Activated naive CD4-positive, alpha-beta T cell treated with anti-CD3 and anti-CD28 coated beads, Interleukin-2, amount 50 U/mL, for 24 hours (primary cell): ENCODE measurements around the gene MPV17L2.
"Not testable (repeated sequence)": the region's sequence is repeated elsewhere in the genome, so short reads cannot be mapped to it uniquely, and the experiment has no call there.

Experiments
- H3K27ac Mint-ChIP-seq: one replicate; pipeline ENCODE4 v1.8.0; 2021; ENCODE audit warnings: mild to moderate bottlenecking, mixed read lengths
- H3K27me3 Mint-ChIP-seq: one replicate; pipeline ENCODE4 v1.8.0; 2021; ENCODE audit warnings: mixed read lengths
- H3K36me3 Mint-ChIP-seq: one replicate; pipeline ENCODE4 v1.8.0; 2021; ENCODE audit warnings: mixed read lengths
- H3K4me1 Mint-ChIP-seq: one replicate; pipeline ENCODE4 v1.8.0; 2021; ENCODE audit warnings: mixed read lengths
- H3K4me3 Mint-ChIP-seq: one replicate; pipeline ENCODE4 v1.8.0; 2021; ENCODE audit warnings: mild to moderate bottlenecking, mixed read lengths
- H3K9me3 Mint-ChIP-seq: one replicate; pipeline ENCODE4 v1.8.0; 2021; ENCODE audit warnings: mixed read lengths

Gene MPV17L2

GRCh38 chr19:18157465-18158063 is 35.5 kb upstream of the MPV17L2 start:
- H3K27ac Mint-ChIP-seq, result no peak overlapping the region

GRCh38 chr19:18158467-18158866 is 34.6 kb upstream of the MPV17L2 start:
- peaks cover 31% of the 10 kb centered on the region for H3K4me1 Mint-ChIP-seq
- H3K27ac Mint-ChIP-seq, result no peak overlapping the region
- H3K4me3 Mint-ChIP-seq, result no peak overlapping the region
- no peaks in the 10 kb centered on the region for H3K27me3 Mint-ChIP-seq
- H3K36me3 Mint-ChIP-seq, result peaks cover 4% of the 10 kb centered on the region
- H3K9me3 Mint-ChIP-seq, result no peaks in the 10 kb centered on the region

More at GRCh38 chr19:18157465-18158063, 35.5 kb upstream of the MPV17L2 start:
- no peaks in the 10 kb centered on the region for H3K9me3 Mint-ChIP-seq
- no peak overlapping the region for H3K4me3 Mint-ChIP-seq
- no peaks in the 10 kb centered on the region for H3K27me3 Mint-ChIP-seq
- H3K4me1 Mint-ChIP-seq, result peaks cover 31% of the 10 kb centered on the region
- H3K36me3 Mint-ChIP-seq, result peaks cover 4% of the 10 kb centered on the region

- peaks cover 27% of the 10 kb centered on the region for H3K4me1 Mint-ChIP-seq
- not testable (repeated sequence) for H3K9me3 Mint-ChIP-seq, H3K27me3 Mint-ChIP-seq, H3K27ac Mint-ChIP-seq, H3K36me3 Mint-ChIP-seq, H3K4me3 Mint-ChIP-seq
Measured at GRCh38 chr19:18159059-18159616, 33.9 kb upstream of the MPV17L2 start.

GRCh38 chr19:18159810-18160209 is 33.2 kb upstream of the MPV17L2 start:
- H3K4me3 Mint-ChIP-seq, result no peak overlapping the region
- H3K36me3 Mint-ChIP-seq, result peaks cover 4% of the 10 kb centered on the region
- peaks cover 21% of the 10 kb centered on the region for H3K4me1 Mint-ChIP-seq
- no peak overlapping the region for H3K27ac Mint-ChIP-seq
- H3K27me3 Mint-ChIP-seq, result no peaks in the 10 kb centered on the region
- H3K9me3 Mint-ChIP-seq, result no peaks in the 10 kb centered on the region

- H3K27ac Mint-ChIP-seq, result peak overlapping the region; percentile 79
- H3K4me1 Mint-ChIP-seq, result peaks cover 18% of the 10 kb centered on the region
- H3K27me3 Mint-ChIP-seq, result no peaks in the 10 kb centered on the region
- H3K4me3 Mint-ChIP-seq, result peak overlapping the region; percentile 74
- no peaks in the 10 kb centered on the region for H3K9me3 Mint-ChIP-seq
- H3K36me3 Mint-ChIP-seq, result peaks cover 4% of the 10 kb centered on the region
Measured at GRCh38 chr19:18160493-18160970, 32.5 kb upstream of the MPV17L2 start.

GRCh38 chr19:18160971-18161635 is 31.9 kb upstream of the MPV17L2 start:
- peaks cover 4% of the 10 kb centered on the region for H3K36me3 Mint-ChIP-seq
- no peaks in the 10 kb centered on the region for H3K27me3 Mint-ChIP-seq
- no peak overlapping the region for H3K27ac Mint-ChIP-seq
- peak overlapping the region; percentile 74 for H3K4me3 Mint-ChIP-seq
- H3K4me1 Mint-ChIP-seq, result peaks cover 17% of the 10 kb centered on the region
- H3K9me3 Mint-ChIP-seq, result no peaks in the 10 kb centered on the region

GRCh38 chr19:18161636-18162002 is 31.4 kb upstream of the MPV17L2 start:
- Mint-ChIP-seq H3K4me1 (peaks cover 12% of the 10 kb centered on the region), H3K4me3 (no peak overlapping the region), H3K27ac (no peak overlapping the region), H3K36me3 (peaks cover 2% of the 10 kb centered on the region), H3K9me3 (no peaks in the 10 kb centered on the region), H3K27me3 (no peaks in the 10 kb centered on the region)

- Mint-ChIP-seq H3K9me3 (no peaks in the 10 kb centered on the region), H3K27me3 (no peaks in the 10 kb centered on the region), H3K4me1 (peaks cover 15% of the 10 kb centered on the region), H3K36me3 (peaks cover 4% of the 10 kb centered on the region), H3K27ac (no peak overlapping the region), H3K4me3 (no peak overlapping the region)
Measured at GRCh38 chr19:18164072-18164471, 28.9 kb upstream of the MPV17L2 start.

- no peak overlapping the region for H3K27ac Mint-ChIP-seq
- H3K4me3 Mint-ChIP-seq, result no peak overlapping the region
Measured at GRCh38 chr19:18165794-18166544, 27.0 kb upstream of the MPV17L2 start.

GRCh38 chr19:18167011-18167410 is 26.0 kb upstream of the MPV17L2 start:
- peaks cover 3% of the 10 kb centered on the region for H3K36me3 Mint-ChIP-seq
- H3K9me3 Mint-ChIP-seq, result no peaks in the 10 kb centered on the region

More at GRCh38 chr19:18165794-18166544, 27.0 kb upstream of the MPV17L2 start:
- Mint-ChIP-seq H3K9me3 (no peaks in the 10 kb centered on the region), H3K36me3 (peaks cover 3% of the 10 kb centered on the region), H3K27me3 (no peaks in the 10 kb centered on the region), H3K4me1 (peaks cover 8% of the 10 kb centered on the region)

GRCh38 chr19:18167975-18168645 is 24.9 kb upstream of the MPV17L2 start:
- Mint-ChIP-seq H3K27me3 (no peaks in the 10 kb centered on the region), H3K4me3 (no peak overlapping the region), H3K27ac (no peak overlapping the region), H3K9me3 (no peaks in the 10 kb centered on the region), H3K4me1 (peaks cover 3% of the 10 kb centered on the region), H3K36me3 (peaks cover 3% of the 10 kb centered on the region)

More at GRCh38 chr19:18167011-18167410, 26.0 kb upstream of the MPV17L2 start:
- H3K27me3 Mint-ChIP-seq, result no peaks in the 10 kb centered on the region
- H3K27ac Mint-ChIP-seq, result no peak overlapping the region
- peaks cover 3% of the 10 kb centered on the region for H3K4me1 Mint-ChIP-seq
- no peak overlapping the region for H3K4me3 Mint-ChIP-seq

GRCh38 chr19:18168673-18169381 is 24.2 kb upstream of the MPV17L2 start:
- Mint-ChIP-seq H3K27me3 (no peaks in the 10 kb centered on the region), H3K36me3 (peaks cover 3% of the 10 kb centered on the region), H3K9me3 (no peaks in the 10 kb centered on the region), H3K4me3 (no peak overlapping the region), H3K27ac (no peak overlapping the region), H3K4me1 (peaks cover 3% of the 10 kb centered on the region)

GRCh38 chr19:18170714-18171255 is 22.2 kb upstream of the MPV17L2 start:
- Mint-ChIP-seq H3K36me3 (peaks cover 3% of the 10 kb centered on the region), H3K4me1 (peaks cover 8% of the 10 kb centered on the region), H3K27ac (no peak overlapping the region), H3K9me3 (no peaks in the 10 kb centered on the region), H3K4me3 (no peak overlapping the region), H3K27me3 (no peaks in the 10 kb centered on the region)

- H3K4me3 Mint-ChIP-seq, result no peak overlapping the region
- H3K27me3 Mint-ChIP-seq, result no peaks in the 10 kb centered on the region
- H3K36me3 Mint-ChIP-seq, result peaks cover 3% of the 10 kb centered on the region
- H3K27ac Mint-ChIP-seq, result no peak overlapping the region
- H3K4me1 Mint-ChIP-seq, result peaks cover 8% of the 10 kb centered on the region
- H3K9me3 Mint-ChIP-seq, result no peaks in the 10 kb centered on the region
Measured at GRCh38 chr19:18171605-18172327, 21.3 kb upstream of the MPV17L2 start.
